ENCODE measurements around the gene CYBB.
"Not testable (repeated sequence)": the region's sequence is repeated elsewhere in the genome, so short reads cannot be mapped to it uniquely, and the experiment has no call there.

Gene CYBB

GRCh38 chrX:37767430-37767829 lies 12.4 kb upstream of the CYBB start:
- Mint-ChIP-seq H3K27me3 (peaks cover 16% of the 10 kb centered on the region), H3K27ac (no peak overlapping the region), H3K4me3 (no peak overlapping the region), H3K9me3 (no peaks in the 10 kb centered on the region), H3K36me3 (ENCODE audit: low read depth) (no peaks in the 10 kb centered on the region), H3K4me1 (ENCODE audit: low read depth) (peaks cover 6% of the 10 kb centered on the region)
- no peak for DNase-seq

GRCh38 chrX:37768866-37769265 lies 11.0 kb upstream of the CYBB start:
- not testable (repeated sequence) for H3K36me3 Mint-ChIP-seq (ENCODE audit: low read depth); DNase-seq; H3K4me1 Mint-ChIP-seq (ENCODE audit: low read depth); H3K9me3 Mint-ChIP-seq; H3K4me3 Mint-ChIP-seq; H3K27ac Mint-ChIP-seq
- H3K27me3 Mint-ChIP-seq: peaks cover 16% of the 10 kb centered on the region

GRCh38 chrX:37776283-37776986 lies 3.4 kb upstream of the CYBB start:
- Mint-ChIP-seq H3K4me1 (ENCODE audit: low read depth) (peaks cover 21% of the 10 kb centered on the region), H3K36me3 (ENCODE audit: low read depth) (no peaks in the 10 kb centered on the region), H3K4me3 (no peak overlapping the region), H3K9me3 (no peaks in the 10 kb centered on the region), H3K27ac (peak overlapping the region; percentile 1), H3K27me3 (no peaks in the 10 kb centered on the region)
- DNase-seq: no peak

- no peak for DNase-seq
- no peak overlapping the region for H3K4me3 Mint-ChIP-seq
Observed at GRCh38 chrX:37776987-37777325, 2.9 kb upstream of the CYBB start.

GRCh38 chrX:37781081-37781480 lies 1.2 kb downstream of the CYBB start:
- DNase-seq: no peak
- no peak overlapping the region for H3K27ac Mint-ChIP-seq
- peaks cover 19% of the 10 kb centered on the region for H3K4me1 Mint-ChIP-seq (ENCODE audit: low read depth)
- H3K4me3 Mint-ChIP-seq: no peak overlapping the region
- H3K9me3 Mint-ChIP-seq: no peaks in the 10 kb centered on the region
- no peaks in the 10 kb centered on the region for H3K36me3 Mint-ChIP-seq (ENCODE audit: low read depth)
- peaks cover 18% of the 10 kb centered on the region for H3K27me3 Mint-ChIP-seq

More at GRCh38 chrX:37776987-37777325, 2.9 kb upstream of the CYBB start:
- peaks cover 21% of the 10 kb centered on the region for H3K4me1 Mint-ChIP-seq (ENCODE audit: low read depth)
- peaks cover under 1% of the 10 kb centered on the region for H3K27me3 Mint-ChIP-seq
- H3K36me3 Mint-ChIP-seq (ENCODE audit: low read depth): no peaks in the 10 kb centered on the region
- H3K9me3 Mint-ChIP-seq: no peaks in the 10 kb centered on the region
- H3K27ac Mint-ChIP-seq: no peak overlapping the region

- no peak for DNase-seq
- Mint-ChIP-seq H3K4me3 (no peak overlapping the region), H3K4me1 (ENCODE audit: low read depth) (peaks cover 19% of the 10 kb centered on the region), H3K36me3 (ENCODE audit: low read depth) (no peaks in the 10 kb centered on the region), H3K27me3 (peaks cover 18% of the 10 kb centered on the region), H3K27ac (no peak overlapping the region), H3K9me3 (no peaks in the 10 kb centered on the region)
Observed at GRCh38 chrX:37781814-37782213, 2.0 kb downstream of the CYBB start.

GRCh38 chrX:37782359-37782758 lies 2.5 kb downstream of the CYBB start:
- Mint-ChIP-seq H3K27ac (no peak overlapping the region), H3K4me1 (ENCODE audit: low read depth) (peaks cover 19% of the 10 kb centered on the region), H3K9me3 (no peaks in the 10 kb centered on the region), H3K36me3 (ENCODE audit: low read depth) (no peaks in the 10 kb centered on the region), H3K27me3 (peaks cover 18% of the 10 kb centered on the region), H3K4me3 (no peak overlapping the region)
- no peak for DNase-seq

- Mint-ChIP-seq H3K4me3 (no peak overlapping the region), H3K9me3 (no peaks in the 10 kb centered on the region)
Observed at GRCh38 chrX:37783305-37783704, 3.4 kb downstream of the CYBB start.

GRCh38 chrX:37785569-37785968 lies 5.7 kb downstream of the CYBB start:
- H3K4me3 Mint-ChIP-seq: no peak overlapping the region

More at GRCh38 chrX:37783305-37783704, 3.4 kb downstream of the CYBB start:
- Mint-ChIP-seq H3K36me3 (ENCODE audit: low read depth) (no peaks in the 10 kb centered on the region), H3K4me1 (ENCODE audit: low read depth) (peaks cover 24% of the 10 kb centered on the region), H3K27me3 (peaks cover 21% of the 10 kb centered on the region), H3K27ac (no peak overlapping the region)
- DNase-seq: no peak

GRCh38 chrX:37786624-37787422 lies 7.0 kb downstream of the CYBB start:
- H3K9me3 Mint-ChIP-seq: no peaks in the 10 kb centered on the region
- peaks cover 26% of the 10 kb centered on the region for H3K4me1 Mint-ChIP-seq (ENCODE audit: low read depth)
- H3K36me3 Mint-ChIP-seq (ENCODE audit: low read depth): no peaks in the 10 kb centered on the region
- H3K4me3 Mint-ChIP-seq: no peak overlapping the region
- DNase-seq: no peak
- no peak overlapping the region for H3K27ac Mint-ChIP-seq
- H3K27me3 Mint-ChIP-seq: peaks cover 34% of the 10 kb centered on the region

More at GRCh38 chrX:37785569-37785968, 5.7 kb downstream of the CYBB start:
- H3K27ac Mint-ChIP-seq: no peak overlapping the region
- H3K9me3 Mint-ChIP-seq: no peaks in the 10 kb centered on the region
- no peak for DNase-seq
- peaks cover 26% of the 10 kb centered on the region for H3K4me1 Mint-ChIP-seq (ENCODE audit: low read depth)
- peaks cover 32% of the 10 kb centered on the region for H3K27me3 Mint-ChIP-seq
- no peaks in the 10 kb centered on the region for H3K36me3 Mint-ChIP-seq (ENCODE audit: low read depth)

GRCh38 chrX:37787423-37787869 lies 7.6 kb downstream of the CYBB start:
- no peak for DNase-seq
- Mint-ChIP-seq H3K27ac (no peak overlapping the region), H3K27me3 (peaks cover 30% of the 10 kb centered on the region), H3K4me1 (ENCODE audit: low read depth) (peaks cover 26% of the 10 kb centered on the region), H3K4me3 (no peak overlapping the region), H3K36me3 (ENCODE audit: low read depth) (no peaks in the 10 kb centered on the region), H3K9me3 (no peaks in the 10 kb centered on the region)

GRCh38 chrX:37796310-37796709 lies 16.5 kb downstream of the CYBB start:
- no peak overlapping the region for H3K27ac Mint-ChIP-seq
- H3K36me3 Mint-ChIP-seq (ENCODE audit: low read depth): no peaks in the 10 kb centered on the region
- no peaks in the 10 kb centered on the region for H3K9me3 Mint-ChIP-seq
- H3K27me3 Mint-ChIP-seq: peaks cover 34% of the 10 kb centered on the region
- no peak for DNase-seq
- no peak overlapping the region for H3K4me3 Mint-ChIP-seq
- peaks cover 13% of the 10 kb centered on the region for H3K4me1 Mint-ChIP-seq (ENCODE audit: low read depth)

- H3K27ac Mint-ChIP-seq: no peak overlapping the region
- H3K9me3 Mint-ChIP-seq: no peaks in the 10 kb centered on the region
- peaks cover 13% of the 10 kb centered on the region for H3K4me1 Mint-ChIP-seq (ENCODE audit: low read depth)
- H3K4me3 Mint-ChIP-seq: no peak overlapping the region
- peaks cover 33% of the 10 kb centered on the region for H3K27me3 Mint-ChIP-seq
- no peaks in the 10 kb centered on the region for H3K36me3 Mint-ChIP-seq (ENCODE audit: low read depth)
- DNase-seq: no peak
Observed at GRCh38 chrX:37796805-37797204, 16.9 kb downstream of the CYBB start.

GRCh38 chrX:37799936-37800335 lies 20.1 kb downstream of the CYBB start:
- H3K4me1 Mint-ChIP-seq (ENCODE audit: low read depth): peaks cover 13% of the 10 kb centered on the region
- no peak overlapping the region for H3K27ac Mint-ChIP-seq

GRCh38 chrX:37800717-37801116 lies 20.9 kb downstream of the CYBB start:
- Mint-ChIP-seq H3K36me3 (ENCODE audit: low read depth) (no peaks in the 10 kb centered on the region), H3K4me1 (ENCODE audit: low read depth) (peaks cover 13% of the 10 kb centered on the region), H3K27me3 (peaks cover 42% of the 10 kb centered on the region), H3K27ac (no peak overlapping the region), H3K9me3 (no peaks in the 10 kb centered on the region), H3K4me3 (no peak overlapping the region)
- DNase-seq: no peak

More at GRCh38 chrX:37799936-37800335, 20.1 kb downstream of the CYBB start:
- DNase-seq: no peak
- Mint-ChIP-seq H3K4me3 (no peak overlapping the region), H3K9me3 (no peaks in the 10 kb centered on the region), H3K36me3 (ENCODE audit: low read depth) (no peaks in the 10 kb centered on the region), H3K27me3 (peaks cover 41% of the 10 kb centered on the region)

Data from activated T-cell treated with anti-CD3 and anti-CD28 coated beads, Interleukin-2, amount 50 U/mL, for 24 hours (primary cell).